GM19023 (cell line): Measurements from ENCODE around the gene HLTF.
A peak's percentile ranks its signal among the peaks of the same experiment; 100 is the strongest.
"Not testable (repeated sequence)": the region's sequence is repeated elsewhere in the genome, so short reads cannot be mapped to it uniquely, and the experiment has no call there.

Source experiments
- ATAC-seq: cut with Tn5 transposase; IDR thresholded peaks from one replicate; pipeline ENCODE4 v1.9.1; 2021; ENCODE audit warnings: mild to moderate bottlenecking, moderate library complexity; ENCODE audit not compliant: unreplicated experiment

The HLTF gene, protein sequence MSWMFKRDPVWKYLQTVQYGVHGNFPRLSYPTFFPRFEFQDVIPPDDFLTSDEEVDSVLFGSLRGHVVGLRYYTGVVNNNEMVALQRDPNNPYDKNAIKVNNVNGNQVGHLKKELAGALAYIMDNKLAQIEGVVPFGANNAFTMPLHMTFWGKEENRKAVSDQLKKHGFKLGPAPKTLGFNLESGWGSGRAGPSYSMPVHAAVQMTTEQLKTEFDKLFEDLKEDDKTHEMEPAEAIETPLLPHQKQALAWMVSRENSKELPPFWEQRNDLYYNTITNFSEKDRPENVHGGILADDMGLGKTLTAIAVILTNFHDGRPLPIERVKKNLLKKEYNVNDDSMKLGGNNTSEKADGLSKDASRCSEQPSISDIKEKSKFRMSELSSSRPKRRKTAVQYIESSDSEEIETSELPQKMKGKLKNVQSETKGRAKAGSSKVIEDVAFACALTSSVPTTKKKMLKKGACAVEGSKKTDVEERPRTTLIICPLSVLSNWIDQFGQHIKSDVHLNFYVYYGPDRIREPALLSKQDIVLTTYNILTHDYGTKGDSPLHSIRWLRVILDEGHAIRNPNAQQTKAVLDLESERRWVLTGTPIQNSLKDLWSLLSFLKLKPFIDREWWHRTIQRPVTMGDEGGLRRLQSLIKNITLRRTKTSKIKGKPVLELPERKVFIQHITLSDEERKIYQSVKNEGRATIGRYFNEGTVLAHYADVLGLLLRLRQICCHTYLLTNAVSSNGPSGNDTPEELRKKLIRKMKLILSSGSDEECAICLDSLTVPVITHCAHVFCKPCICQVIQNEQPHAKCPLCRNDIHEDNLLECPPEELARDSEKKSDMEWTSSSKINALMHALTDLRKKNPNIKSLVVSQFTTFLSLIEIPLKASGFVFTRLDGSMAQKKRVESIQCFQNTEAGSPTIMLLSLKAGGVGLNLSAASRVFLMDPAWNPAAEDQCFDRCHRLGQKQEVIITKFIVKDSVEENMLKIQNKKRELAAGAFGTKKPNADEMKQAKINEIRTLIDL

DNA sequence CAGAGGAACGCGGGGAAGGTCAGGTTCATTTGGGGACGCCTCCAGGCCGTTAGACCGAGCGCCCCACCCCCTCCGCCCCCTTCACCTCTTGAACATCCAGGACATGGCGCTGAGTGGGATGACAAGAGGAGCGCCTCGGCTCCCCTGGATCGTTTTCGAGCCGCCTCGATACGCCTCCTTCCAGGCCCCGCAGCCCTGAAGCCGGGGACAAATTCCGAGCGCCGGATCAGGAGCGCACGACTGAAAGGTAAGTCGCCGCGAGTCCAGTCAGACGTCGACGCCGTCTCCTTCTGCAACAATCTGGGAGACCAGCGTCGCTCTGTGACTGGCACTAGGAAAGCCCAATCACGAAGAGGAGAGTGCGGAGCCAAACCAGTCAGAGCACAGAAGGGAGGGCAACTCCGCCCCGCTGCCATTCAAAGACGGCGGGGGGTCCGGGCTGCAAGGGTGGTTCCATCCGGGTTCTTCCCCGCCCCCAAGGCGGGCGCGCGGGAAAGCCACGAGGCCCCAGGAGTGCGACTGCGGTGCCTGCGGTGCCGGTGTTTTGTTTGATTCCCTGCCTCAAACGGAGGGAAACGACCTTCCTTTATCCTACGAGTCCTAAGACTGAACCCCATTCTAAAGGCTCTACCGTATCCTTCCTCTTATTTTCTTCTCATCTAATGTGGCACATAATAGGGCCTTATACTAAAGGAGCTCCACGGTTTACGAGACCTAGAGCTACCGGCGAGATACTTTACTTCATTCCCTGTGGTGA is at the start of gene HLTF:
Gene HLTF, minus strand, starts transcription at position 302 of the 757 bp plus-strand sequence. Its CDS starts 197 bp downstream, at position 105.
- peak; percentile 99 for ATAC-seq

DNA sequence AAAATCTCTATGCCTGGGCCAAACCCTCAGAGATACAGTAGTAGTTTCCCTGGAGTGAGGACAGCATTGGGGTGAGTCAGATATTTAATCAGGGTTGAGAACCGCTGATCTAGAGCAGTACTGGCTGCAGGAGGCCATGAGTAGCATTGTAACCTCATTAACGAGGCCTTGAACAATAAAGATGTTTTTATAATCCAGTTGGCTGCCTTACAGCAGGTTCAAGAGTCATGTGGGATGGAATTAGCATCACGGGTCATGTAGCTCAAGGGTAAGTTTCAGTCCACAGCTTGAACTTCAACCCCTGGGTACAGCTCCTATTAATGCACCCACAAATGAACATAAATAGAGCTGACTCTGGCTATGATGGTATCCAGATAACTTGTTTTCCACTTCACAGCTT is 48.2 kb upstream of the HLTF start:
- ATAC-seq, result no peak

DNA sequence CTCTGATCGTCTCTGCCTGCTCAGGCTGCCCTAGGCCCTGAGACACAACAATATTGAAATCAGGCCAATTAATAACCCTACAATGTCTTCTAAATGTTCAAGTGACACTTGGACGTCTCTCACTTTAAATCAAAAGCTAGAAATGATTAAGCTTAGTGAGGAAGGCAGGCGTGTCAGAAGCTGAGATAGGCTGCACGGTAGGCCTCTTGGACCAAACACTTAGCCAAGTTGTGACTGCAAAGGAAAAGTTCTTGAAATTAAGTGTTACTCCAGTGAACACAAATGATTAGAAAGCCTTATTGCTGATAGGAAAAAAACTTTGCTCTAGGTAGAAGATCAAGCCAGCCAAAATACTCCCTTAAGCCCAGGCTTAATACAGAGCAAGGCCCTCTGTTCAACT is 45.3 kb upstream of the HLTF start:
- ATAC-seq, result no peak

DNA sequence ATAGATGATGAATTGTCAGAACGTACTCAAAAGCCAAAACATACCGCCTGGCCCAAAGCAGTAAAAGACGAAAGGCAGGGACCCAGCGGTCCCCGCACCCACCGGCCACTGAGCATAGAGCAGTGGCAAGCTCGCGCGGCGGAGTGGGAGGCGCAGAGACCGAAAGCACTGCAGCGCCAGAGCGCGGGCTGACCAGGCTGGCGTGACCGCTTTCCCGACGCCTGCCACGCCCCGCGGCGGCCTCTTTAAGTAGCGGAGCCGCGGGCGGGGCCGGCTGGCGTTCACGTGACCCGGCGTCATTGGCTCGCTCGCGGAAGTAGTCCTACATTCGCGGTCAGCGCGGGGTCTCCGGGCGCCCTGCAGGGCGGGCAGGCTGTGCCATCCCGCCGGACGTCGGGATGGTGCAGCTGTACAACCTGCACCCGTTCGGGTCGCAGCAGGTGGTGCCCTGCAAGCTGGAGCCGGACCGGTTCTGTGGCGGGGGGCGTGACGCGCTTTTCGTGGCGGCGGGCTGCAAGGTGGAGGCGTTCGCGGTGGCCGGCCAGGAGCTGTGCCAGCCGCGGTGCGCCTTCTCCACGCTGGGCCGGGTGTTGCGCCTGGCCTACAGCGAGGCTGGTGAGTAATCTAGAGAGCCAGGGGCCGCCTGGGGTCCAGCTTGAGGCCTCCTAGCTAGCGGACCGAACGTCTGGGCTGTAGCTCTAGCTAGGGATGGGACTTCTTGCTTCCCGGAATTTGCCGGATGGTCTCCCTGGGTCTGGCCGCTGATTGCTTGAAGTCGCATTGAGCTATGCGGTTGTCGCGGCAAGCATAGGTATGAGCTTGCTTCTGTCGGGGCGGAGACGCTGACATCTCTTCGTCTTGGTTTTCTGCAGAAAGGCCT is 43.2 kb upstream of the HLTF start, which contains the start of gene HPS3:
Gene HPS3, plus strand, starts transcription at position 313 of the 880 bp plus-strand sequence. Its CDS starts 86 bp downstream, at position 399.
- ATAC-seq, result peak; percentile 94

DNA sequence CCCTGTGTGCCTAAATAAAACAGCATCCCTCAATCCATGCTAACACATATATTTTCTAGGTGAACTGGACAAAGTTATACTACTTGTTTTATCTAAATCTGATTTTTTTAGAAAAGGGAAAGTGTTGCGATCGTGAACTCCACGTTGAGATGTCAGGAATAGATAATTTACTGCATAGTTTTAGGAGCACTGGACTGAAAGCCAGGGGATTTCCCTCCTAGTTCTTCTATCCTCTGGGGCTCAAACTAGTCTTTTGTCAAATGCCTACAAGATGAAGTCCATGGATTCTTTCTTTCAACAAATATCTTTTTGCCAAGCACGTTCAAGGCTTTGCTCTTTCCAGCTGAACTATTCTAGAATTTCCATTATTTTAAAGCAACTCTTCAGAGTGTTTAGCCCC is 42.5 kb upstream of the HLTF start:
- ATAC-seq, result peak; percentile 5

DNA sequence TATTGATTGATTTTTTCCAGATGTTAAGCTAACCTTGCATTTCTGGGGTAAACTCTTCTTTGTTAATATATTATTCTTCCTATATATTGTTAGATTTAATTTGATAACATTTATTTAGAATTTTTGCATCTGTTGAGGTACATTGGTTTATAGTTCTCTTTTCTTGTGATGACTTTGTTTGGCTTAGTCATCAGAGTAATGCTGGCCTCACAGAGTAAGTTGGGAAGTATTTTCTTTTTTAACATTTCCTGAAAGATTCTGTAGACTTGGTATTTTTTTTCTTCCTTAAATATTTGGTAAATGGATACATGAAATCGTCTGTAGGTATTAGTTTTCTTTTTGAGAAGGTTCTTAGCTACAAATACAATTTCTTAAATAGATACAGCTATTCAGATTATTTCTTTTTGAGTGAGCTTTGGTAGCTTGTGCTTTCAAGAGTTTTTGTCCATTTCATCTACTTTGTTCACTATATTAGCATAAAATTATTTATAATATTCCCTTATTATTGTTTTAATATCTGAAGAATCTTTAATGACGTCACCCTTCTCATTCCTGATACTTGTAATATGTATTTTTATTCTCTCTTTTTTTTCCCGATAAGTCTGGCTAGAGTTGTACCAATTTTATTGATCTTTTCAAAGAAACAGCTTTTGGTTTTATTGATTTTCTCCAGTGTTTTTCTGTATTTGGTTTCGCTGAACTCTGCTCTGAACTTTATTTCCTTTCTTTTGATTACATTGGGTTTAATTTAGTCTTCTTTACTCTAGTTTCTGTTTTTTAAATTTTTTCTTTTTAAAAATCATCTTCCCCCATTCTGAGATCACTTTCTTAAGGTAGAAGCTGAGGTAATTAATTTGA is 36.6 kb upstream of the HLTF start:
- ATAC-seq, result no peak

DNA sequence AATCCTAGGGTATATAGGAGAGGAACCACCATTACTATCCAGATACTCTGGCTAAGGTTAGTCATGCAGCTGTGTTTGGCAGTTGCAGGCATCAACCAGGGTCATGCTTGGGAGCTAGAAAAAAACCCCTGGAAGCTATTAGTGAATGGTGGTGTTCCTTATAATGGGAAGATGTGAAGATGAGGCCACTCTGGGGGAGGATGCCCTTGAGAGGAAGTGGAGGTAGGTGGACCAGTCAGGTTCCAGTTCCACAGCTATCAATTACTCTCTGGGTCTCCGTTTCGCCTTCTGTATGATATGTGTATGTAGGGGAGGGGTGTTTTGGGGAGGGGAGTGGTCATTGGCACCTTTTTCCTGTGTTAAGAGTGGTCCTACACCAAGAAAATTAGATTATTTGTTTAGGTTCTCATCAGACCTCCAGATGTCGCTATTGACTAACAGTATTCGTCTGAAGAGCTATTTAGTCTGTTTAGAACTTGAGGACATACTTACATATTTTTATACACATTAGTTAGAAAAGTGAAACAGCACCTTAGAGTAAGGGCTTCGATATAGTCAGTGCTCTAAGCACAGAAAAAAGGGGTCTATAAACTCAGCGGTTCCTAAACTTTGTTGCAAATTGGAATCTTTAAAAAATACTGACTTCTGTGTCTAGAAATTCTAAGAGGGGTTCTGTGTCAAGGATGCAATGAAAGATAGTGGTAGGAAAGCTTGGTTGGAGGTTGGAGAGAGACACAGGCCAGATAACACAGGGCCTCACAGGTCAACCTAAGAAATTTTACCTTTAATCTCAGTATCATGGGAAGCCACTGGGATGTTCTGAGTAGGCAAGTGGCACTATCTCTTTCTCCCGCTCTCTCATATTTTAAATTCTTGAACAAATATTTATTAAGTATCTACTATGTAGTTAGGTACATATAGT is 34.0 kb upstream of the HLTF start:
- peak; percentile 90 for ATAC-seq

DNA sequence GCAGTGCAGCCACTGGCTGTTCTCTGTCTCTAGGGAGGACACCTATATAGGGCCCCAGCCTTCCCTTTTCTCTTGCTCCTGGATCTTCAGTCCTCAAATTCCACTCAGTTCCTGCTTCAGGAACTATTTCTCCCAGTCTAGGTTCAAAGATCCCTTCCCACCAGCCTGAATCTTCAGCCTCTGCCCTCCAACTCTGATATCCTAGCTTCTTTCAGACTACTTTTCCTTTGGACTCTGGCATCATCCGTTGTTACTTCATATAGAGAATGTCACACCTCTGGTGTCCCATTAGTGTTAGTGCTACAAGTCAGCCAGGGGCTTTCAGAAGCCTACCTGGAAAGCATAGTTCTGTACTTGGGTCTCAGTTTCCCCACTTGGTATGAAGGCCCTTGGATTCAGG is 33.1 kb upstream of the HLTF start:
- ATAC-seq, result no peak

DNA sequence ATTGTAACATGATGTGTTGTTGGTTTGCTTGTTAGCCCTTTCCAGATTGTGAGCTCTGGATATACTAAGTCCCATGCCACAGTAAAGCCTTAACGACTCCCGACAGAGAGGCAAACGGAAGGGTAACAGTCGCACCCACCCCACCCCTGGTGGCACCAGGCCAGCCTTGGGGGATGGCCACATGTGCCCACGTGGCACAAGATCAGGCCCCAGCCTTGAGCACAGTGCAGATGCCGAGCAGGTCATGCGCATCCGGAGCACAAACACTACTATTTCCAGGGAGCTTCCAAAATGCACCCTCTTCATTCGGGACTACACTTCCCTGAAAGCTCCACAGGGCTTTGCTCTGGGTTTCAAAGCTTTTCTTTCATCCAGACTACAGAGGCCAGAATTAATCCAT is 32.4 kb upstream of the HLTF start:
- ATAC-seq, result no peak

DNA sequence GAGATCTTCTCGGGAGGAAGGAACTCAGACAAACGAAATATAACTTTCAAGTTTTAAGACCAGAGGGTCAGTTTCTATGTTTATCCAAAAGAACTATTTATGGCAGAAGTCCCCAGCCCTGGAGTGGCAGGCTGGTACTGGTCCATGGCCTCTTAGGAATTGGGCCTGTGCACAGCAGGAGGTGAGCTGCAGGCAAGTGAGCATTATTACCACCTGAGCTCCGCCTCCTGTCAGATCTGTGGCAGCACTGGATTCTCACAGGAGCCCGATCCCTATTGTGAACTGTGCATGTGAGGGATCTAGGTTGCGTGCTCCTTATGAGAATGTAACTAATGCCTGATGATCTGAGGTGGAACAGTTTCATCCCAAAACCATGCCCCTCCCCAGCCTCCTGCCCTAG is 28.8 kb upstream of the HLTF start:
- ATAC-seq, result no peak

DNA sequence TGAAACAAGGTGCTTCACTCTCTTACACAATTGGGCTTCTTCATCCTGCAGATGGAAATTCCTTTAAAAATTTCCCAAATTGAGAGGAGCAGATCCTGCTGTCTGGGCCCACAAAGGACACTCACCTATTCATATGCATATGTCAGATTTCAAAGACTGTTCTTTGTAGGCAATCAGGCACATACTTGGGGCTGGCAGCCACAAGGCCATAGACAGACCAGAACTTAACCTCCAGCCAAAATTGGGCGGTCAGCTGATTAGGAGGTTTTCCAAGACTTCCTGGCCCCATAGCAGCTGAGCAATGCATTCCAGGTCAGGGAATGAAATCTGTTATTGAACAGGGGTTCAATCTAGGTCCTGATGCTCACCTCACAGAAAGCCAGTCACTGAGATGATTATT is 28.1 kb upstream of the HLTF start:
- no peak for ATAC-seq

DNA sequence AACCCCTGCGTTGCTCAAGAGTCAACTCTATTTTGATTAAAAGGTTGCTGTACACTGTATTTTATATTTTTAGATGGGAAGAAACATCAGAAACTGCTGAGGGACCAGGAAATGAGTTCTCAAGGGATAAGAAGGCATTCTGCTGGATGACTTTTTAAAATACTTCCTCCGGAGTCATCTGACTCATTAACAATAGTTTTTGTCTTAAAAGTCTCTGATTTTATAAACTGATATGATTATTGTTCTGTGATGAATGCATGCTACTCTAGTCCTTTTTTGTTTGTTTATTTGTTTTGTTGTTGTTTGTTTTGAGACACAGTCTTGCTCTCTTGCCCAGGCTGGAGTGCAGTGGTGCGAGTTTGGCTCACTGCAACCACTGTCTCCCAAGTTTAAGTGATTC is 18.2 kb upstream of the HLTF start:
- no peak for ATAC-seq

DNA sequence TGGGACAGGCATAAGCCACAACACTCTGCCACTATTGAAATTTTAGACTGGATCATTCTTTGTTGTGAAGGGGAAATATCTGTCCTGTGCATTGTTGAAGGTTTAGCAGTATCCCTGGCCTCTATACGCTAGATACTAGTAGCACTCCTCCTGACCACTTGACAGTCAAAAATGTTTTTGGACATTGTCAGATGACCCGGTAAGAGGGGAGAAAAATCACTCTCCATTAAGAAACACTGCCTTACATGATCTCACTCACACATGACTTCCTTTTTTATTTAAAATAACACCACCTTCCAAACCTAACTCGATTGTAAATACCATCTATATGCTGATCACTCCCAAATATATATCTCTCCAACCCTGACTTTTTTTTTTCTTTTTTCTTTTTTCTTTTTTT is 15.3 kb upstream of the HLTF start:
- ATAC-seq, result no peak

DNA sequence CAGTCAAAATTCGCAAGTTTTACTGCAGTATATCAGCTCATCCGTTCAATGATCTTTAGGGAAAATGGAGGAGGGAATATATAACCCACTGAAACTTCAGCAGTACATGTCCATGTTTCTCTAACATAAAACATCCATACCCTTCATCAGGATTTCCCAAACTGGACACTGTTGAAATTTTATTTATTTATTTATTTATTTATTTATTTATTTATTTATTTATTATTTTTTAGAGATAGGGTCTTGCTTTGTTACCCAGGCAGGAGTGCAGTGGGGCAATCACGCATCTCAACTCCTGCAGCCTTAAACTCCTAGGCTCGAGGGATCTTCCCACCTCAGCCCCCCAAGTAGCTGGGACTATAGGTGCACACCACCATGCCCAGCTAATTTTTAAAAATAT is 14.8 kb upstream of the HLTF start:
- ATAC-seq, result no peak

DNA sequence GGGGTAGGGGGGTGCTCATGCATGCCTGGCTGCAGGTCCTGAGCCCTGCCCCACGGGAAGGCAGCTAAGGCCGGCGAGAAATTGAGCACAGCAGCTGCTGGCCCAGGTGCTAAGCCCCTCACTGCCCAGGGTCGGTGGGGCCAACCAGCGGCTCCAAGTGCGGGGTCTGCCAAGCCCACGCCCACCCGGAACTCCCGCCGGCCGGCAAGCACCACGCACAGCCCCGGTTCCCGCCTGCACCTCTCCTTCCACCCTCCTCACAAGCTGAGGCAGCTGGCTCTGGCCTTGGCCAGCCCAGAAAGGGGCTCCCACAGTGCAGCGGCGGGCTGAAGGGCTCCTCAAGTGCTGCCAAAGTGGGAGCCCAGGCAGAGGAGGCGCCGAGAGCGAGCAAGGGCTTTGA is 11.7 kb upstream of the HLTF start:
- ATAC-seq, result not testable (repeated sequence)

DNA sequence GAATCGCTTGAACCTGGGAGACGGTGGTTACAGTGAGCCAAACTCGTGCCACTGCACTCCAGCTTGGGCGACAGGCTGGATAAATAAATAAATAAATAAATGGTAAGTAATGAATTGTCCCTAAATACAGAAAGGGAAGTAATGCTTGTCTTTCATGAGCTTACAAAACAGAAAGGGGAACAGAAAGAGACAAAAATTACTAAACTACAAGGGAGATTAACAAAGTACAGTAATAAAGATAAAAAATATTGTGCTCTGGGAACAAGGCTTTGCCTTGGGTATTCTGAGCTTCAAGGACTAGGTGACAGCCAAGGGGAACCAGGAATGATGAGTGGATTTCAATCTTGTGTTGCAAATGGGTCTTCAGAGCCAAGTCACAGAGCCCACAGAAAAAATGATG is 9.2 kb upstream of the HLTF start:
- ATAC-seq, result no peak

DNA sequence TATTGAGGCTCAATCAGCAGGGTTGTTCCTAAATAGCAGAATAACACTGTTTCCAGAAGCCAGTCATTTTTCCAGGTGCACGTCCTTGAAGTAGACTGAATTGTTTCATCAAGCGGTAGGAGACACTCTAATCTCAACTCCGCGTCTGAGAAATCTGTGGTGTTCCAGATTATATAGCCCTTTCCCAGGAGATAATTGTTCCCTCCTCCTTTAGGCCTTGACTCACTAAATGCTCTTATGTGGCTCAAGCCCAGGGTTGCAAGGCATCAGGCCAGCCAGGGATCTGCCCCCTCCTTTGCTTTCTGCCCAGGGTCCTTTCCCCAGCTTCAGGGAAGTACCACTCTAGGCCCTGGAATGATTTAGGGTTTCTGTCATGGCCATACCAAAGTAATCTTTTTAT is 5.7 kb upstream of the HLTF start:
- no peak for ATAC-seq

DNA sequence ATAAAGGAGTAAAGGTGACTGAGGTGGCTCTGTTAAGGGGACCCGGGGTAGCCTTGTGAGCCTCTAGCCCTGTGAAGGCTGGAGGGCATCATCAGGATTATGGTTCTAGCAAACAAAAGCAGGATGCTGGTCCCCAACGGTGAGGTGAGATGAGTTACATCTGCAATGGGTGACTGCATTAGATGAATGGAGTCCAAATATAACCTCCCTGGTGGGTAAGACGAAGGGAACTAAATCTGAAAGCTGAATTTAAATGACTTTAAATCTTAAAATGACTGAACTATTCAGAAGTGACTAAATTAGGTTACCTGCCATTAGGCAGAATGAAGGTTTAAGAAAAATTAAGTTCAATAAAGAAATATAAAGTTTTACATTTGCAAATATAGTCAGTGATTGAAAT is 4.6 kb upstream of the HLTF start:
- ATAC-seq, result no peak
